HepG2 (cell line): ENCODE data around the gene CIROP. TPM values are rescaled to one million over a fixed set of nuclear protein-coding genes. Genes with fewer than 3 reads are reported as not detected.

Experiments
- KDM1A ChIP-seq: IDR thresholded peaks from 2 replicates; pipeline ENCODE4 v1.6.1; 2016; ENCODE audit warnings: missing compliant biosample characterization
- NFE2 ChIP-seq: sonication (generic); formaldehyde crosslinking; IDR thresholded peaks from 2 replicates; pipeline ENCODE4 v1.4.0; 2020; ENCODE audit warnings: missing genetic modification reagents
- SMAD3 ChIP-seq: sonication (generic); formaldehyde crosslinking; IDR thresholded peaks from 2 replicates; pipeline ENCODE4 v1.4.0; 2020; ENCODE audit warnings: missing genetic modification reagents
- SNAI1 ChIP-seq: sonication (generic); formaldehyde crosslinking; IDR thresholded peaks from 2 replicates; pipeline ENCODE4 v1.5.0; 2020; ENCODE audit warnings: mild to moderate bottlenecking, missing genetic modification reagents, borderline replicate concordance
- ZNF282 ChIP-seq: fragments of 450-650 bp; IDR thresholded peaks from 2 replicates; pipeline ENCODE4 v1.6.1; 2018; ENCODE audit not compliant: partially characterized antibody
- ZNF329 ChIP-seq: sonication (generic); formaldehyde crosslinking; IDR thresholded peaks from 2 replicates; pipeline ENCODE4 v1.9.0; 2021; ENCODE audit warnings: low read depth, mild to moderate bottlenecking, missing genetic modification reagents
- ZNF552 ChIP-seq: sonication (generic); formaldehyde crosslinking; IDR thresholded peaks from 2 replicates; pipeline ENCODE4 v1.9.0; 2022; ENCODE audit warnings: missing genetic modification reagents, mild to moderate bottlenecking, borderline replicate concordance
- ZNF678 ChIP-seq: sonication (generic); formaldehyde crosslinking; IDR thresholded peaks from 2 replicates; pipeline ENCODE4 v1.4.0; 2020; ENCODE audit warnings: mild to moderate bottlenecking, missing genetic modification reagents
- polyA plus RNA-seq, 8 experiments: library from polyadenylated mRNA; depleted of rRNA in 3 of 8; stranded (reverse) in 7 of 8; unstranded in 1 of 8; fragments of >200 nt; fragmentation: Illumina TruSeq in 4 of 8; extraction: Trizol in 4 of 8; gene quantifications; 2 replicates each; pipeline versions ENCODE4 v1.2.1 to v1.2.3, GENCODE V29; 2011 to 2016; ENCODE audit warnings: low read depth in 4 of 8, missing spikeins in 1 of 8, mixed read lengths in 1 of 8; ENCODE audit not compliant: insufficient read depth in 1 of 8
- total RNA-seq, 5 experiments: library from RNA; depleted of rRNA; stranded (reverse); fragments of >200 nt; fragmentation: Illumina TruSeq; extraction: Trizol; gene quantifications; 2 replicates each; pipeline ENCODE4 v1.2.3, GENCODE V29; 2016; ENCODE audit warnings: low read depth in 1 of 5
- TF ChIP-seq, protein P1 (sequence below): sonication (generic); formaldehyde crosslinking; IDR thresholded peaks from 2 replicates; pipeline ENCODE4 v1.4.0; 2020; ENCODE audit warnings: missing genetic modification reagents
- TF ChIP-seq, protein P2 (sequence below): sonication (generic); formaldehyde crosslinking; conservative IDR thresholded peaks from 2 replicates; pipeline ENCODE4 v1.4.0; 2020; ENCODE audit warnings: missing genetic modification reagents
- TF ChIP-seq, protein P3 (sequence below): sonication (generic); formaldehyde crosslinking; IDR thresholded peaks from 2 replicates; pipeline ENCODE4 v1.4.0; 2020; ENCODE audit warnings: missing genetic modification reagents, borderline replicate concordance
- TF ChIP-seq, protein P4 (sequence below): IDR thresholded peaks from 2 replicates; pipeline ENCODE4 v1.6.1; 2016; ENCODE audit warnings: missing genetic modification reagents, missing compliant biosample characterization
- TF ChIP-seq, protein P5 (sequence below): sonication (generic); formaldehyde crosslinking; IDR thresholded peaks from 2 replicates; pipeline ENCODE4 v1.5.1; 2020; ENCODE audit warnings: missing genetic modification reagents, mild to moderate bottlenecking, borderline replicate concordance
- TF ChIP-seq, protein P6 (sequence below): sonication (generic); formaldehyde crosslinking; IDR thresholded peaks from 2 replicates; pipeline ENCODE4 v1.4.0; 2020; ENCODE audit warnings: mild to moderate bottlenecking, low read depth, missing genetic modification reagents

The CIROP gene
- total and polyA plus RNA-seq, 2 of the 13 experiments (the other 11 are each of a cell fraction or from before 2014, with no cell fraction given), result 0.07 TPM; not detected in 1

DNA sequence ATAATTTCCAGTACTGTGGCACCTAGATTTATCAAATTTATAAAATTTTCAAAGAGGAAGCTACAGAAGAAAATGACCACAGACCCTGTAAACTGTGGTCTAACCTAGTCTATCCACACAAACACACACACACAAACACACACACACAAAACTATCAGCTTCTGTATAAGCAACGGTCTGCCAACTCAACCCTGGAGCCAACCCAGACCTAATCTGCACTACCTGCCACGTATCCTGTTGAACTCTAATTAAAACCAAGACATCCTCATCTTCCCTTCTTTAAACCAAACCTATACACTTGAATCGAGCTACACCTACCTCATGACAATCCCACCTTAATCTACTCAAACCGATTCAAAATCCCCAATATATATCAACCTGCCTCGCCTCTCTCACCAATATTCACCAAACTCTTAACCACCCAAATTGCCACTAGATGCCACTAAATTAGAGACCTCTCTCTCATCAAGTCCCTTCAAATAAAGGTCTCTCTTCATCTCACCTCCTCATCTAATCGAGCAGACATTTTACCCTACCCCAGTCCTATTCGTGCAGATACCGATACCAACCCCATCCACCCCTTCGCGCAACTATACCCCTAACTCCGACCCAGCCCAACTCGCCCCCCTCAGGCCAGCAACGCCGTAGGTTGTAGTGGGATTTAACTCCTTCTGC is 10.7 kb downstream of the CIROP start (continued):
- TF ChIP-seq, protein P1, sequence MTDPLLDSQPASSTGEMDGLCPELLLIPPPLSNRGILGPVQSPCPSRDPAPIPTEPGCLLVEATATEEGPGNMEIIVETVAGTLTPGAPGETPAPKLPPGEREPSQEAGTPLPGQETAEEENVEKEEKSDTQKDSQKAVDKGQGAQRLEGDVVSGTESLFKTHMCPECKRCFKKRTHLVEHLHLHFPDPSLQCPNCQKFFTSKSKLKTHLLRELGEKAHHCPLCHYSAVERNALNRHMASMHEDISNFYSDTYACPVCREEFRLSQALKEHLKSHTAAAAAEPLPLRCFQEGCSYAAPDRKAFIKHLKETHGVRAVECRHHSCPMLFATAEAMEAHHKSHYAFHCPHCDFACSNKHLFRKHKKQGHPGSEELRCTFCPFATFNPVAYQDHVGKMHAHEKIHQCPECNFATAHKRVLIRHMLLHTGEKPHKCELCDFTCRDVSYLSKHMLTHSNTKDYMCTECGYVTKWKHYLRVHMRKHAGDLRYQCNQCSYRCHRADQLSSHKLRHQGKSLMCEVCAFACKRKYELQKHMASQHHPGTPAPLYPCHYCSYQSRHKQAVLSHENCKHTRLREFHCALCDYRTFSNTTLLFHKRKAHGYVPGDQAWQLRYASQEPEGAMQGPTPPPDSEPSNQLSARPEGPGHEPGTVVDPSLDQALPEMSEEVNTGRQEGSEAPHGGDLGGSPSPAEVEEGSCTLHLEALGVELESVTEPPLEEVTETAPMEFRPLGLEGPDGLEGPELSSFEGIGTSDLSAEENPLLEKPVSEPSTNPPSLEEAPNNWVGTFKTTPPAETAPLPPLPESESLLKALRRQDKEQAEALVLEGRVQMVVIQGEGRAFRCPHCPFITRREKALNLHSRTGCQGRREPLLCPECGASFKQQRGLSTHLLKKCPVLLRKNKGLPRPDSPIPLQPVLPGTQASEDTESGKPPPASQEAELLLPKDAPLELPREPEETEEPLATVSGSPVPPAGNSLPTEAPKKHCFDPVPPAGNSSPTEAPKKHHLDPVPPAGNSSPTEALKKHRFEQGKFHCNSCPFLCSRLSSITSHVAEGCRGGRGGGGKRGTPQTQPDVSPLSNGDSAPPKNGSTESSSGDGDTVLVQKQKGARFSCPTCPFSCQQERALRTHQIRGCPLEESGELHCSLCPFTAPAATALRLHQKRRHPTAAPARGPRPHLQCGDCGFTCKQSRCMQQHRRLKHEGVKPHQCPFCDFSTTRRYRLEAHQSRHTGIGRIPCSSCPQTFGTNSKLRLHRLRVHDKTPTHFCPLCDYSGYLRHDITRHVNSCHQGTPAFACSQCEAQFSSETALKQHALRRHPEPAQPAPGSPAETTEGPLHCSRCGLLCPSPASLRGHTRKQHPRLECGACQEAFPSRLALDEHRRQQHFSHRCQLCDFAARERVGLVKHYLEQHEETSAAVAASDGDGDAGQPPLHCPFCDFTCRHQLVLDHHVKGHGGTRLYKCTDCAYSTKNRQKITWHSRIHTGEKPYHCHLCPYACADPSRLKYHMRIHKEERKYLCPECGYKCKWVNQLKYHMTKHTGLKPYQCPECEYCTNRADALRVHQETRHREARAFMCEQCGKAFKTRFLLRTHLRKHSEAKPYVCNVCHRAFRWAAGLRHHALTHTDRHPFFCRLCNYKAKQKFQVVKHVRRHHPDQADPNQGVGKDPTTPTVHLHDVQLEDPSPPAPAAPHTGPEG, result no peak
- no peak for TF ChIP-seq ZNF678
- no peak for TF ChIP-seq ZNF329
- 0 out of 2 replicates have a peak, but pooled peaks have one; percentile 6 for TF ChIP-seq KDM1A (CRISPR knock-in tag)
- TF ChIP-seq, protein P2, sequence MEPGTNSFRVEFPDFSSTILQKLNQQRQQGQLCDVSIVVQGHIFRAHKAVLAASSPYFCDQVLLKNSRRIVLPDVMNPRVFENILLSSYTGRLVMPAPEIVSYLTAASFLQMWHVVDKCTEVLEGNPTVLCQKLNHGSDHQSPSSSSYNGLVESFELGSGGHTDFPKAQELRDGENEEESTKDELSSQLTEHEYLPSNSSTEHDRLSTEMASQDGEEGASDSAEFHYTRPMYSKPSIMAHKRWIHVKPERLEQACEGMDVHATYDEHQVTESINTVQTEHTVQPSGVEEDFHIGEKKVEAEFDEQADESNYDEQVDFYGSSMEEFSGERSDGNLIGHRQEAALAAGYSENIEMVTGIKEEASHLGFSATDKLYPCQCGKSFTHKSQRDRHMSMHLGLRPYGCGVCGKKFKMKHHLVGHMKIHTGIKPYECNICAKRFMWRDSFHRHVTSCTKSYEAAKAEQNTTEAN, result 0 out of 2 replicates have a peak, but pooled peaks have one; percentile 12
- TF ChIP-seq, protein P3, sequence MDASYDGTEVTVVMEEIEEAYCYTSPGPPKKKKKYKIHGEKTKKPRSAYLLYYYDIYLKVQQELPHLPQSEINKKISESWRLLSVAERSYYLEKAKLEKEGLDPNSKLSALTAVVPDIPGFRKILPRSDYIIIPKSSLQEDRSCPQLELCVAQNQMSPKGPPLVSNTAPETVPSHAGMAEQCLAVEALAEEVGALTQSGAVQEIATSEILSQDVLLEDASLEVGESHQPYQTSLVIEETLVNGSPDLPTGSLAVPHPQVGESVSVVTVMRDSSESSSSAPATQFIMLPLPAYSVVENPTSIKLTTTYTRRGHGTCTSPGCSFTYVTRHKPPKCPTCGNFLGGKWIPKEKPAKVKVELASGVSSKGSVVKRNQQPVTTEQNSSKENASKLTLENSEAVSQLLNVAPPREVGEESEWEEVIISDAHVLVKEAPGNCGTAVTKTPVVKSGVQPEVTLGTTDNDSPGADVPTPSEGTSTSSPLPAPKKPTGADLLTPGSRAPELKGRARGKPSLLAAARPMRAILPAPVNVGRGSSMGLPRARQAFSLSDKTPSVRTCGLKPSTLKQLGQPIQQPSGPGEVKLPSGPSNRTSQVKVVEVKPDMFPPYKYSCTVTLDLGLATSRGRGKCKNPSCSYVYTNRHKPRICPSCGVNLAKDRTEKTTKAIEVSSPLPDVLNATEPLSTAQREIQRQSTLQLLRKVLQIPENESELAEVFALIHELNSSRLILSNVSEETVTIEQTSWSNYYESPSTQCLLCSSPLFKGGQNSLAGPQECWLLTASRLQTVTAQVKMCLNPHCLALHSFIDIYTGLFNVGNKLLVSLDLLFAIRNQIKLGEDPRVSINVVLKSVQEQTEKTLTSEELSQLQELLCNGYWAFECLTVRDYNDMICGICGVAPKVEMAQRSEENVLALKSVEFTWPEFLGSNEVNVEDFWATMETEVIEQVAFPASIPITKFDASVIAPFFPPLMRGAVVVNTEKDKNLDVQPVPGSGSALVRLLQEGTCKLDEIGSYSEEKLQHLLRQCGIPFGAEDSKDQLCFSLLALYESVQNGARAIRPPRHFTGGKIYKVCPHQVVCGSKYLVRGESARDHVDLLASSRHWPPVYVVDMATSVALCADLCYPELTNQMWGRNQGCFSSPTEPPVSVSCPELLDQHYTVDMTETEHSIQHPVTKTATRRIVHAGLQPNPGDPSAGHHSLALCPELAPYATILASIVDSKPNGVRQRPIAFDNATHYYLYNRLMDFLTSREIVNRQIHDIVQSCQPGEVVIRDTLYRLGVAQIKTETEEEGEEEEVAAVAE (CRISPR knock-in tag), result no peak
- TF ChIP-seq, protein P4, sequence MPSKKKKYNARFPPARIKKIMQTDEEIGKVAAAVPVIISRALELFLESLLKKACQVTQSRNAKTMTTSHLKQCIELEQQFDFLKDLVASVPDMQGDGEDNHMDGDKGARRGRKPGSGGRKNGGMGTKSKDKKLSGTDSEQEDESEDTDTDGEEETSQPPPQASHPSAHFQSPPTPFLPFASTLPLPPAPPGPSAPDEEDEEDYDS (CRISPR knock-in tag), result peak; percentile 81
- peak; percentile 33 for TF ChIP-seq ZNF282
- TF ChIP-seq, protein P5, sequence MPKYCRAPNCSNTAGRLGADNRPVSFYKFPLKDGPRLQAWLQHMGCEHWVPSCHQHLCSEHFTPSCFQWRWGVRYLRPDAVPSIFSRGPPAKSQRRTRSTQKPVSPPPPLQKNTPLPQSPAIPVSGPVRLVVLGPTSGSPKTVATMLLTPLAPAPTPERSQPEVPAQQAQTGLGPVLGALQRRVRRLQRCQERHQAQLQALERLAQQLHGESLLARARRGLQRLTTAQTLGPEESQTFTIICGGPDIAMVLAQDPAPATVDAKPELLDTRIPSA (CRISPR knock-in tag), result 0 out of 2 replicates have a peak, but pooled peaks have one; percentile 9
- no peak for TF ChIP-seq NFE2 (CRISPR knock-in tag)
- TF ChIP-seq, protein P6, sequence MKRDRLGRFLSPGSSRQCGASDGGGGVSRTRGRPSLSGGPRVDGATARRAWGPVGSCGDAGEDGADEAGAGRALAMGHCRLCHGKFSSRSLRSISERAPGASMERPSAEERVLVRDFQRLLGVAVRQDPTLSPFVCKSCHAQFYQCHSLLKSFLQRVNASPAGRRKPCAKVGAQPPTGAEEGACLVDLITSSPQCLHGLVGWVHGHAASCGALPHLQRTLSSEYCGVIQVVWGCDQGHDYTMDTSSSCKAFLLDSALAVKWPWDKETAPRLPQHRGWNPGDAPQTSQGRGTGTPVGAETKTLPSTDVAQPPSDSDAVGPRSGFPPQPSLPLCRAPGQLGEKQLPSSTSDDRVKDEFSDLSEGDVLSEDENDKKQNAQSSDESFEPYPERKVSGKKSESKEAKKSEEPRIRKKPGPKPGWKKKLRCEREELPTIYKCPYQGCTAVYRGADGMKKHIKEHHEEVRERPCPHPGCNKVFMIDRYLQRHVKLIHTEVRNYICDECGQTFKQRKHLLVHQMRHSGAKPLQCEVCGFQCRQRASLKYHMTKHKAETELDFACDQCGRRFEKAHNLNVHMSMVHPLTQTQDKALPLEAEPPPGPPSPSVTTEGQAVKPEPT (CRISPR knock-in tag), result no peak
- no peak for TF ChIP-seq SMAD3
- 0 out of 2 replicates have a peak, but pooled peaks have one; percentile 8 for TF ChIP-seq SNAI1
- no peak for TF ChIP-seq ZNF552
